ENCODE measurements around the gene PARVB.

DNA sequence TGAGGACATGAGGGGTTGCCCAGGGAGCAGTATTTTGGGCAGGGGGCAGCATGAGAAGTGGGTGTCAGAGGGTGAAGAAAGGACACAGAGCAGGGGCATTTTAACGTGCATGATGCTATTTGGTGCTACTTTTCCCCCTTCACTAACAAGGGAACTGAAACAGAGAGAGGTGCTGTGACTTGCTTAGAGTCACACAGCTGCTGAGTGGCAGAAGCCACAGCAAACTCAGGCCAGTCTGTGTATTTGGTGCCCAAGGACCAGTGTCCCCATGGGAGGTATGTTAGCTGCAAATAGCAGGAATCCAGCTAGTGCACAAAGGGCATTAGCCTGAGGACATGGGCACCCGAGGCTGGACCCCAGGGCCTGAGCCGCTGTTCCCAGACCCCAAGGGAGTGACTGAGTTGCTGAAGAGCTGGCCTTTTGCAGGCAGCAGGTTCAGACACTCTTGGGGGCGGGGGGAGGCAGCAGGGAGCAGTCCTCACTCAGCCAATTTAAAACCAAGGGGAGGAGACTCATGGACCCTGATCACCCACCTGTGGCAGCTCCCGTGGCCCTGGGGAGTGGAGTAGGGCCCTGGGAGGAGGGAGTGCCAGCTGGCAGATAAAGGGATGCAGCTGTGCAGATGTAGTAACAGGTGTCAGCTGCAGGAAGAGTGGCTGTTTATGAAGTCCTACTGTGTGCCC lies 171.2 kb downstream of the PARVB start:
- TF ChIP-seq, protein P1, sequence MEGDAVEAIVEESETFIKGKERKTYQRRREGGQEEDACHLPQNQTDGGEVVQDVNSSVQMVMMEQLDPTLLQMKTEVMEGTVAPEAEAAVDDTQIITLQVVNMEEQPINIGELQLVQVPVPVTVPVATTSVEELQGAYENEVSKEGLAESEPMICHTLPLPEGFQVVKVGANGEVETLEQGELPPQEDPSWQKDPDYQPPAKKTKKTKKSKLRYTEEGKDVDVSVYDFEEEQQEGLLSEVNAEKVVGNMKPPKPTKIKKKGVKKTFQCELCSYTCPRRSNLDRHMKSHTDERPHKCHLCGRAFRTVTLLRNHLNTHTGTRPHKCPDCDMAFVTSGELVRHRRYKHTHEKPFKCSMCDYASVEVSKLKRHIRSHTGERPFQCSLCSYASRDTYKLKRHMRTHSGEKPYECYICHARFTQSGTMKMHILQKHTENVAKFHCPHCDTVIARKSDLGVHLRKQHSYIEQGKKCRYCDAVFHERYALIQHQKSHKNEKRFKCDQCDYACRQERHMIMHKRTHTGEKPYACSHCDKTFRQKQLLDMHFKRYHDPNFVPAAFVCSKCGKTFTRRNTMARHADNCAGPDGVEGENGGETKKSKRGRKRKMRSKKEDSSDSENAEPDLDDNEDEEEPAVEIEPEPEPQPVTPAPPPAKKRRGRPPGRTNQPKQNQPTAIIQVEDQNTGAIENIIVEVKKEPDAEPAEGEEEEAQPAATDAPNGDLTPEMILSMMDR (IDR thresholded peaks at IDR 0.05; ENCODE audit: low read length): no peak
- no peak for TF ChIP-seq EZH2 (IDR thresholded peaks at IDR 0.05; ENCODE audit: borderline replicate concordance, low read length)

Measured in OCI-LY1 (cell line).